K562 (cell line): ENCODE data around the gene PCNX2. TPM values are rescaled to one million over a fixed set of nuclear protein-coding genes. Genes with fewer than 3 reads are reported as not detected.

Experiments
- CSDE1 ChIP-seq, 2 experiments: fragments of 450-650 bp; IDR thresholded peaks; 2 replicates each; pipeline ENCODE4 v1.6.1; 2016; ENCODE audit warnings: mild to moderate bottlenecking in 1 of 2
- ZNF717 ChIP-seq: fragments of 250-450 bp; sonication (Bioruptor Pico); IDR thresholded peaks from 2 replicates; pipeline ENCODE4 v1.5.0; 2021
- polyA plus RNA-seq, 8 experiments: library from polyadenylated mRNA; depleted of rRNA in 4 of 8; stranded (reverse) in 5 of 8; unstranded in 3 of 8; fragments of >200 nt; fragmentation: Nextera tagmentation in 2 of 8; fragmentation: Illumina TruSeq in 1 of 8; extraction: Ambion mirVana in 2 of 8; extraction: Trizol in 1 of 8; gene quantifications; 2 replicates each; pipeline versions ENCODE4 v1.2.1 to v1.2.3, GENCODE V29; 2011 to 2014; ENCODE audit warnings: inconsistent platforms in 1 of 8, missing spikeins in 1 of 8
- total RNA-seq, 7 experiments: library from RNA; depleted of rRNA in 6 of 7; stranded (reverse); fragments of >200 nt in 6 of 7; fragmentation: Illumina TruSeq in 2 of 7; extraction: Trizol in 2 of 7; gene quantifications; 2 replicates each; pipeline versions ENCODE4 v1.2.1 to v1.2.3, GENCODE V29; 2011 to 2021; ENCODE audit warnings: low replicate concordance in 1 of 7
- TF ChIP-seq, protein P1 (sequence below): fragments of 450-650 bp; IDR thresholded peaks from 2 replicates; pipeline ENCODE4 v1.6.1; 2016; ENCODE audit warnings: low read depth
- TF ChIP-seq, protein P2 (sequence below): fragments of 250-450 bp; sonication (Bioruptor Pico); IDR thresholded peaks from 2 replicates; pipeline ENCODE4 v1.5.0; 2020; ENCODE audit warnings: mild to moderate bottlenecking
- TF ChIP-seq, protein P3 (sequence below): sonication (generic); formaldehyde crosslinking; IDR thresholded peaks from 2 replicates; pipeline ENCODE4 v1.8.0; 2022; ENCODE audit warnings: mild to moderate bottlenecking, missing genetic modification reagents, borderline replicate concordance

PCNX2 gene
- total and polyA plus RNA-seq, 9 of the 15 experiments (the other 6 are each of a cell fraction or from before 2014, with no cell fraction given) = 0.07 to 0.33 TPM; not detected in 7

DNA sequence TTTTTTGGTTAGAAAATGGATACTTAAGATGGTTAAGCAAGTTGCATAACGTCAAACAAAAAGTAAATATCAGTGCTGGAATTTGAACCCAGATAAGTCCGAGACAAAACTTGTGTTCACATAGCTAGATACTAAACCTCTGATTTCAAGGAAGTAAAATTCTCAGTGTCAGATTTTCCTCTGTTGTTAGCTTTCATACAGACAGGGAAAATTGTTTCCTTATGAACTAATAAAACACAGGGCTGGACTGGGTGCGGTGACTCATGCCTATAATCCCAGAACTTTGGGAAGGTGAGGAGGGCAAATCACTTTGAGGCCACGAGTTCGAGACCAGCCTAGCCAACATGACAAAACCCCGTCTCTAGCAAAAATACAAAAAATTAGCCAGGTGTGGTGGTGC is 51.3 kb downstream of the PCNX2 start (continued):
- TF ChIP-seq, protein P1, sequence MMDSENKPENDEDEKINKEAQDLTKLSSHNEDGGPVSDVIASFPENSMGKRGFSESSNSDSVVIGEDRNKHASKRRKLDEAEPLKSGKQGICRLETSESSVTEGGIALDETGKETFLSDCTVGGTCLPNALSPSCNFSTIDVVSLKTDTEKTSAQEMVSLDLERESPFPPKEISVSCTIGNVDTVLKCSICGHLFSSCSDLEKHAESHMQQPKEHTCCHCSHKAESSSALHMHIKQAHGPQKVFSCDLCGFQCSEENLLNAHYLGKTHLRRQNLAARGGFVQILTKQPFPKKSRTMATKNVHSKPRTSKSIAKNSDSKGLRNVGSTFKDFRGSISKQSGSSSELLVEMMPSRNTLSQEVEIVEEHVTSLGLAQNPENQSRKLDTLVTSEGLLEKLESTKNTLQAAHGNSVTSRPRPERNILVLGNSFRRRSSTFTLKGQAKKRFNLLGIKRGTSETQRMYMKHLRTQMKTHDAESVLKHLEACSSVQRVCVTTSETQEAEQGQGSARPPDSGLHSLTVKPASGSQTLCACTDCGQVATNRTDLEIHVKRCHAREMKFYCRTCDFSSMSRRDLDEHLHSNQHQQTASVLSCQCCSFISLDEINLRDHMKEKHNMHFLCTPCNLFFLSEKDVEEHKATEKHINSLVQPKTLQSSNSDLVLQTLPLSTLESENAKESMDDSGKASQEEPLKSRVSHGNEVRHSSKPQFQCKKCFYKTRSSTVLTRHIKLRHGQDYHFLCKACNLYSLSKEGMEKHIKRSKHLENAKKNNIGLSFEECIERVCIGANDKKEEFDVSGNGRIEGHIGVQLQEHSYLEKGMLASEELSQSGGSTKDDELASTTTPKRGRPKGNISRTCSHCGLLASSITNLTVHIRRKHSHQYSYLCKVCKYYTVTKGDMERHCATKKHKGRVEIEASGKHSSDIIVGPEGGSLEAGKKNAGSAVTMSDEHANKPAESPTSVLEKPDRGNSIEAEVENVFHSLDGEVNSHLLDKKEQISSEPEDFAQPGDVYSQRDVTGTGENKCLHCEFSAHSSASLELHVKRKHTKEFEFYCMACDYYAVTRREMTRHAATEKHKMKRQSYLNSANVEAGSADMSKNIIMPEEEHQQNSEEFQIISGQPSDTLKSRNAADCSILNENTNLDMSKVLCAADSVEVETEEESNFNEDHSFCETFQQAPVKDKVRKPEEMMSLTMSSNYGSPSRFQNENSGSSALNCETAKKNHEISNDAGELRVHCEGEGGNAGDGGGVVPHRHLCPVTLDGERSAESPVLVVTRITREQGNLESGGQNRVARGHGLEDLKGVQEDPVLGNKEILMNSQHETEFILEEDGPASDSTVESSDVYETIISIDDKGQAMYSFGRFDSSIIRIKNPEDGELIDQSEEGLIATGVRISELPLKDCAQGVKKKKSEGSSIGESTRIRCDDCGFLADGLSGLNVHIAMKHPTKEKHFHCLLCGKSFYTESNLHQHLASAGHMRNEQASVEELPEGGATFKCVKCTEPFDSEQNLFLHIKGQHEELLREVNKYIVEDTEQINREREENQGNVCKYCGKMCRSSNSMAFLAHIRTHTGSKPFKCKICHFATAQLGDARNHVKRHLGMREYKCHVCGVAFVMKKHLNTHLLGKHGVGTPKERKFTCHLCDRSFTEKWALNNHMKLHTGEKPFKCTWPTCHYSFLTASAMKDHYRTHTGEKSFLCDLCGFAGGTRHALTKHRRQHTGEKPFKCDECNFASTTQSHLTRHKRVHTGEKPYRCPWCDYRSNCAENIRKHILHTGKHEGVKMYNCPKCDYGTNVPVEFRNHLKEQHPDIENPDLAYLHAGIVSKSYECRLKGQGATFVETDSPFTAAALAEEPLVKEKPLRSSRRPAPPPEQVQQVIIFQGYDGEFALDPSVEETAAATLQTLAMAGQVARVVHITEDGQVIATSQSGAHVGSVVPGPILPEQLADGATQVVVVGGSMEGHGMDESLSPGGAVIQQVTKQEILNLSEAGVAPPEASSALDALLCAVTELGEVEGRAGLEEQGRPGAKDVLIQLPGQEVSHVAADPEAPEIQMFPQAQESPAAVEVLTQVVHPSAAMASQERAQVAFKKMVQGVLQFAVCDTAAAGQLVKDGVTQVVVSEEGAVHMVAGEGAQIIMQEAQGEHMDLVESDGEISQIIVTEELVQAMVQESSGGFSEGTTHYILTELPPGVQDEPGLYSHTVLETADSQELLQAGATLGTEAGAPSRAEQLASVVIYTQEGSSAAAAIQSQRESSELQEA = no peak
- TF ChIP-seq CSDE1 (IDR thresholded peaks at IDR 0.05) (no peak), ZNF717 (no peak)
- TF ChIP-seq, protein P2, sequence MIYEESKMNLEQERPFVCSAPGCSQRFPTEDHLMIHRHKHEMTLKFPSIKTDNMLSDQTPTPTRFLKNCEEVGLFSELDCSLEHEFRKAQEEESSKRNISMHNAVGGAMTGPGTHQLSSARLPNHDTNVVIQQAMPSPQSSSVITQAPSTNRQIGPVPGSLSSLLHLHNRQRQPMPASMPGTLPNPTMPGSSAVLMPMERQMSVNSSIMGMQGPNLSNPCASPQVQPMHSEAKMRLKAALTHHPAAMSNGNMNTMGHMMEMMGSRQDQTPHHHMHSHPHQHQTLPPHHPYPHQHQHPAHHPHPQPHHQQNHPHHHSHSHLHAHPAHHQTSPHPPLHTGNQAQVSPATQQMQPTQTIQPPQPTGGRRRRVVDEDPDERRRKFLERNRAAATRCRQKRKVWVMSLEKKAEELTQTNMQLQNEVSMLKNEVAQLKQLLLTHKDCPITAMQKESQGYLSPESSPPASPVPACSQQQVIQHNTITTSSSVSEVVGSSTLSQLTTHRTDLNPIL (CRISPR knock-in tag) = no peak
- TF ChIP-seq, protein P3, sequence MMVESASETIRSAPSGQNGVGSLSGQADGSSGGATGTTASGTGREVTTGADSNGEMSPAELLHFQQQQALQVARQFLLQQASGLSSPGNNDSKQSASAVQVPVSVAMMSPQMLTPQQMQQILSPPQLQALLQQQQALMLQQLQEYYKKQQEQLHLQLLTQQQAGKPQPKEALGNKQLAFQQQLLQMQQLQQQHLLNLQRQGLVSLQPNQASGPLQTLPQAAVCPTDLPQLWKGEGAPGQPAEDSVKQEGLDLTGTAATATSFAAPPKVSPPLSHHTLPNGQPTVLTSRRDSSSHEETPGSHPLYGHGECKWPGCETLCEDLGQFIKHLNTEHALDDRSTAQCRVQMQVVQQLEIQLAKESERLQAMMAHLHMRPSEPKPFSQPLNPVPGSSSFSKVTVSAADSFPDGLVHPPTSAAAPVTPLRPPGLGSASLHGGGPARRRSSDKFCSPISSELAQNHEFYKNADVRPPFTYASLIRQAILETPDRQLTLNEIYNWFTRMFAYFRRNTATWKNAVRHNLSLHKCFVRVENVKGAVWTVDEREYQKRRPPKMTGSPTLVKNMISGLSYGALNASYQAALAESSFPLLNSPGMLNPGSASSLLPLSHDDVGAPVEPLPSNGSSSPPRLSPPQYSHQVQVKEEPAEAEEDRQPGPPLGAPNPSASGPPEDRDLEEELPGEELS (CRISPR knock-in tag) = no peak
